NCI-H524 (cell line): ENCODE measurements around the gene PAMR1.

Experiments used
- DNase-seq, 2 experiments: peaks; one replicate each; lab custom pipeline; 2025; lab: John Stamatoyannopoulos, UW

The PAMR1 gene

GRCh38 chr11:35458846-35459245 is 66.6 kb downstream of the PAMR1 start:
- no peak for DNase-seq

GRCh38 chr11:35454362-35454761 is 71.1 kb downstream of the PAMR1 start:
- no peak for DNase-seq

- no peak for DNase-seq
Measured at GRCh38 chr11:35436581-35437250, 88.7 kb downstream of the PAMR1 start.

- no peak for DNase-seq
Measured at GRCh38 chr11:35433588-35433987, 91.8 kb downstream of the PAMR1 start.

- DNase-seq = no peak
Measured at GRCh38 chr11:35432464-35432863, 93.0 kb downstream of the PAMR1 start.

- no peak for DNase-seq
Measured at GRCh38 chr11:35427071-35427470, 98.3 kb downstream of the PAMR1 start.

GRCh38 chr11:35426351-35426750 is 99.1 kb downstream of the PAMR1 start:
- DNase-seq = no peak

- no peak for DNase-seq
Measured at GRCh38 chr11:35425603-35426212, 99.7 kb downstream of the PAMR1 start.

GRCh38 chr11:35424157-35424940 is 101.1 kb downstream of the PAMR1 start:
- DNase-seq = no peak

- DNase-seq = peak in 1 of 2 experiments; percentile 51
Measured at GRCh38 chr11:35420371-35420770, 105.0 kb downstream of the PAMR1 start.

- DNase-seq = peak; percentile 16 to 67
Measured at GRCh38 chr11:35419830-35420333, 105.5 kb downstream of the PAMR1 start.

GRCh38 chr11:35419184-35419829 is 106.1 kb downstream of the PAMR1 start, which contains the start of gene SLC1A2:
SLC1A2 (minus strand) TSS chr11:35419558; CDS start chr11:35418966, 592 bp downstream.
- DNase-seq = peak; percentile 19 to 47

- DNase-seq = peak; percentile 18 to 52
Measured at GRCh38 chr11:35418282-35419183, 106.9 kb downstream of the PAMR1 start.

- DNase-seq = no peak
Measured at GRCh38 chr11:35415487-35415886, 109.9 kb downstream of the PAMR1 start.

- DNase-seq = peak in 1 of 2 experiments; percentile 39
Measured at GRCh38 chr11:35414776-35415175, 110.6 kb downstream of the PAMR1 start.

- DNase-seq = peak; percentile 80 to 93
Measured at GRCh38 chr11:35414311-35414710, 111.1 kb downstream of the PAMR1 start.

GRCh38 chr11:35413598-35413997 is 111.8 kb downstream of the PAMR1 start:
- DNase-seq = peak; percentile 62 to 89

- DNase-seq = peak; percentile 12 to 72
Measured at GRCh38 chr11:35412285-35412684, 113.1 kb downstream of the PAMR1 start.

- peak; percentile 64 to 77 for DNase-seq
Measured at GRCh38 chr11:35407041-35407440, 118.4 kb downstream of the PAMR1 start.

- peak; percentile 6 to 66 for DNase-seq
Measured at GRCh38 chr11:35404388-35404775, 121.0 kb downstream of the PAMR1 start.
